Left renal cortex interstitium (tissue), 4 donors: Measurements from ENCODE around the gene ATP10A. TPM values are rescaled to one million over a fixed set of nuclear protein-coding genes. Genes with fewer than 3 reads are reported as not detected.

ENCODE experiments used
- DNase-seq, 4 donors: peaks; one replicate each; pipeline ENCODE4 v3.0.0-alpha.2; 2013; ENCODE audit warnings: low read depth in 4 of 4, low spot score in 2 of 4, missing footprints in 1 of 4
- polyA plus RNA-seq, 4 donors: library from polyadenylated mRNA; unstranded; fragments of 120-200 nt; gene quantifications; one replicate each; pipeline ENCODE4 v1.2.1, GENCODE V29; 2013; ENCODE audit not compliant: insufficient read length in 4 of 4

ATP10A gene
- polyA plus RNA-seq, 4 donors = 3.0 to 5.2 (median 3.9) TPM

DNA sequence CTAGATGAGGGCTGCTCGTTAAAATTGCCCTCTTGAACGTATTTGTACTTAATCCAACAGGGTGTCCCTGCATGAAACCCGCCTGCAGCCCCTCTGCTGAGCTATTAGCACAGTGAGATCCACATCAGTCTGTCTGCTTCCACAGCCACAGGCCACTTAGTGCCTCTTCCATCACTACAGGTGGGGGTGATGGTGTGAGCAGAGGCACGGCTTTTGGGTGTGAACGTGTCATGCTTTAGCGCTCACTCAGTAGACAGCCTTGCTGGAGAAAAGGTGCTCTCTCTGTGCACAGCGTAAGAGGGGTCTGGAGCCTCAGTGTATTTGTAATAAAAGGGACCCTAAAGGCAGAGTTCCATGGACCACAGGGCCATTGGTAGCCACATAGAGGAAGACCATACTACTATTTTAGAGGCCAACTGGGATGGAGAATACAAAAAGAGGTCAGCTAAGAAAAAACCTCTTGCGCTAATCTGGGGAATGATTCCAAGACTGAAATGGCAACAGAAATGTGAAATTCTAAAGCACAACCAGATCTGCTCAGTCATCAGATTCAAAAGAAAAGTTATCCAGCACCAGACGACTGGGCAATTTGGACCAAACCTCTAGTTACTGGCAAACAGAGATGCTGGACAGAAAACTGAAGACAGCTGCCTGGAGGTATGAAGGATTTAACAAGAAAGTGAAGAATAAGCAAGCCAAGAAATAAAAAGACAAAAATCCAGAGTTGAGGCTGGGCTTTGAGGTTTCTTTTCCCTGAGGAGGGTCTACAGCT is 120.2 kb downstream of the ATP10A start:
- DNase-seq = no peak

DNA sequence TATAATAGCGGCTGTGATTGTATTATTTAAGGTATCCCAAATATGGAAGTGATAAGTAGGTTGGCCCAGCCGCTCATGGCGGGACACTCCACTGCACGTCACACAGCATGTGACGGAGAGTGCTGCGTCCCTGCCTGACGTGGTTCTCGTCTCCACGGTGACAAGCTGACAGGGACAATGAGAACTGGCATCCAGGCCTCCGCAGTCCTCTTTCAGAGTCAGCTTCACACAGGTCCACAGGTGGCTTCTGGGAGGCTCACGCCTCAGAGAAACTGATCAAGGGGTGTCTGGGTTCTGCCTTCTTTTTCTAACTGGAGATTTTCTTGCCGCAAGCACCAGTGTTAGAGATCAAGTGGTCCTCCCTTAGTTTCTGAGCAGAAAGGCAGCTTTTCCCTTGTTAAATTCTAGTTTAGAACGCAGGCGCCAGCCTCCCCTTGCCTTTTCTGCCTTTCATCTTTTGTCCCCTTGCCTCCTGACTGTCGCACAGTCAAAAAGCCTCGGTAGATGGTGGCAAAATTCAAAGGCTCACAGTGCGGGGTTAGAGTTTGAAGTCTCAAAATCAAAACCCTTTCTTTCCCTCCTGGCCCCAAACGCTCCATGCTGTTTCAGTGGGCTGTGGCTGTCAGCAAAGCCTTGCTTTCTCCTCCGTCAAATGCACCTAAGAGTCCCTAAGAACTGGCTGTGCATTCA is 120.9 kb downstream of the ATP10A start:
- no peak for DNase-seq

DNA sequence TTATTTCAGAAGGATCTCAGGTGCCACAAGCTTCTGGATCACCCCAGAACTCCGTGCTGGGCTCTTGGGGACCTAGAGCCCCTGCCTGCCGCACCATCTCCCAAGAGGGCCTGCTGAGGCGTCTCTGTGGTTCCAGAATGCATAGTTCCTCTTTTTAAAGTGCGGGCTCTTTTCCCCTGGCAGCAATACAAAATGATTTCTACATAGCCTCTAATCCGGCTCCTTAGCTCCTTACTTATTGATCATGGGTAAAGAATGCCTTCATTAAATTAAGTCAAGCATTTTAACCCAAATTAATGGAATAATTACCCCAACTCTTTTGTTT is 121.9 kb downstream of the ATP10A start:
- no peak for DNase-seq

DNA sequence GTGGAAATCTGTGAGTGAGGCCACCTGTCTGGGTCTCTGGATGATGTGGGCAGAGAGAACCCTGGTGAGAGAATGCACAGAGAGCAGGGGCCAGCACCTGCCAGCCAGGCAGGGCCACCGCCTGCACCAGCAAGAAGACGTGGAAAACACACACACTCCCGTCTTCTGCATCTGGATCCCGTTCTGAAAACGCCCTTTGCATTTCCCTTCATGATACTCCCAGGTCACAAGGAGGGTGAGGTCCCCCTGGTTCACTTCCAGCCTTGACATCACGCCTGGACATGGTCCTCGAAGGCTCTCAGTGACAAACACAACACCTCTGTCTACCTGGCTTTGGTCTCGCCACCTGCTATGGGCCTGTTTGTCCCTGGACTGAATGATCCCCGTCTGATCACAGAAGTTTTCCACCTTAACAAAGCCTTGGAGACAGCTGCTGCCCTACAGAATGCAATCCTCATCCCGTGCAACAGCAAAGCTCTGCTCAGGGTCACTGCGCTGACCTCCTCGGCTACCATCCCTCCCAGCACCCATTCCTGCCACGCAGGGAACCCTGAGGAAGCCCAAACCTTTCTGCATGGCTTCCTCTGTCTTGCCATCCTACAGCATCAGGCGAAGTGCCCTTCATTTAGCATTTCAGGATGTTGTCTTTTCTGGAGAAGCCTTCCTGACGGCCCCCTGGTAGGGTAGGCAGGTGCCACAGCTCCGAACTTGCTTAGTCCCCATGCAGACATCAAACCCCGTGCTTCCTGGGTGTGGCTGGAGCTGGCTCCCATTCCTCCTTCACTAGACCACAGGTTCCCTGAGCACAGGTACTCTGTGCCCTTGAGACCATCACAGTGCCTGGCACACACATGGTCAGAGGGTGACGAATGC is 122.5 kb downstream of the ATP10A start:
- DNase-seq = no peak

DNA sequence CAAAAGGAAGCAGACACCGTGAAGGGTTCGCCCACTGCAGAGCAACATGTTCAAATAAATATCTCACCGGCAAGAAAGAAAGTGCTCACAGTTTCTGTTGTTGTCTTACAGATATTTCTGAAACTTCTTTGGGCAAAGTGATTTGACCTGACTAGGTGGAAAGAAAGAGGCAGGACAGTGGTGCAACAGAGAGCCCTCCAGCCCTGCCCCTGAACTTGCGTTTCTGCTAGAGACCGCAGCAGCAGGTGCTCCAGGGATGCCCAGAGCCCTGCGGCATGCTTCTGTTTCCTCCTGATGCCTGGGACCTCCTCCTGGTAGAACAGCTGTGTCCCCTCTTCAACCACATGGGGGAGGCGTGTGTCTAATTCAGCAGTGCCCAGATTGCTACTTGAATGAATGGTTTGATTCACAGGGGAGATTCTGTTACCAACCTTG is 123.4 kb downstream of the ATP10A start:
- DNase-seq = no peak

DNA sequence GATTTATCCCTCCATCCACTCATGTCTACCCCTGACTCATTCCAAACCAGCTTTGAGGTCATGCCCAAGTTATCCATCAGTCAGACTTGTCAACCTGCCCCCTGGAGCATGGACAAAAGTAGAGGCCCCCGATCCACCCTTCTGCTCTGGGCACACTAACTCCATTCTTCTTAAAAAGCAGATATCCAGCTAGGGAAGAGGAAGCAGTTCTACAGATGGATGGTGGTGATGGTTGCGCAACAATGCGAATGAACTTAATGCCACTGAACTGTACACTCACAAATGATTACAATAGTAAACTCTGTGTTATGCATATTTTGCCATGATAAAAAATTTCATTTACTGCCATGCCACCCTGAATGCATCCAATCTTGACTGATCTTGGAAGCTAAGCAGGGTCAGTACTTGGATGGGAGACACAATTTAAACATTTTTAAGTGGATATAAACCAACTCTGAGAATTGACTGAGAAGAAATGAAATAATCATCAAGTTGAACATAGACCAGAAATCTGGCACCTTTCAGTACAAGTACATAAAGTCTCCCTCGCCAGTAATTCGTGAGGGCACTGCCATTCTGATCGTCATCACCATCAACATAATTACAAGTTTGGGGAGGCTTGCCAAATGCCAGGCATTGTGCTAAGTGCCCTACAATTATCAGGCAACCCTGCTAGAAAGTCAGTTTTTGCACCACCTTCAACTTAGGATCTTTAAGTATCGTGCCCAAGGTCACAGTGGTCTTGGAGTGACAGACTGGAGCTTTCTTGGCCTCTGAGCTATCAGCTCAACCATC is 124.8 kb downstream of the ATP10A start:
- no peak for DNase-seq

DNA sequence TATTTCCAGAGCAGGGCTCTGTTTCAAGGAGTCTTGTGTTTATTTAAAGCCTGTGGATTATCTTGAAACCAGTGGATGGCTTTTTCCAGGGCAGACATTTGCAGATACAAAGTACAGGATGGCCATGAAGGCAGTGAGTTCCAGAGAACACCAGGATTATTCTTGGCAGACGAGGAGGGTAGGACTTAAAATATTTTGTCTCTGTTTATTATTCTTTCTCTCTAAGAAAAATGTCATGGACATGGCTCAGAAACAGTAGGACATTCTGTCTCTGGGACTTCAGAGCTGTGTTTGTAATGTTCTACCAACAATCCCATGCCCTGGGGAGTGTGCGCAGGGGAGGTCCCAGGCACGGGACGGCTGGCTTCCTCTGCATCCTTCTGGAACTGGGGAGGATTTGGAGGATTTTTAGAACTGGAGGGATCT is 125.9 kb downstream of the ATP10A start:
- no peak for DNase-seq

GRCh38 chr15:25736461-25736860 is 126.7 kb downstream of the ATP10A start:
- DNase-seq = no peak

GRCh38 chr15:25735550-25736384 is 127.4 kb downstream of the ATP10A start:
- no peak for DNase-seq

- no peak for DNase-seq
Observed at GRCh38 chr15:25734680-25735355, 128.3 kb downstream of the ATP10A start.

DNA sequence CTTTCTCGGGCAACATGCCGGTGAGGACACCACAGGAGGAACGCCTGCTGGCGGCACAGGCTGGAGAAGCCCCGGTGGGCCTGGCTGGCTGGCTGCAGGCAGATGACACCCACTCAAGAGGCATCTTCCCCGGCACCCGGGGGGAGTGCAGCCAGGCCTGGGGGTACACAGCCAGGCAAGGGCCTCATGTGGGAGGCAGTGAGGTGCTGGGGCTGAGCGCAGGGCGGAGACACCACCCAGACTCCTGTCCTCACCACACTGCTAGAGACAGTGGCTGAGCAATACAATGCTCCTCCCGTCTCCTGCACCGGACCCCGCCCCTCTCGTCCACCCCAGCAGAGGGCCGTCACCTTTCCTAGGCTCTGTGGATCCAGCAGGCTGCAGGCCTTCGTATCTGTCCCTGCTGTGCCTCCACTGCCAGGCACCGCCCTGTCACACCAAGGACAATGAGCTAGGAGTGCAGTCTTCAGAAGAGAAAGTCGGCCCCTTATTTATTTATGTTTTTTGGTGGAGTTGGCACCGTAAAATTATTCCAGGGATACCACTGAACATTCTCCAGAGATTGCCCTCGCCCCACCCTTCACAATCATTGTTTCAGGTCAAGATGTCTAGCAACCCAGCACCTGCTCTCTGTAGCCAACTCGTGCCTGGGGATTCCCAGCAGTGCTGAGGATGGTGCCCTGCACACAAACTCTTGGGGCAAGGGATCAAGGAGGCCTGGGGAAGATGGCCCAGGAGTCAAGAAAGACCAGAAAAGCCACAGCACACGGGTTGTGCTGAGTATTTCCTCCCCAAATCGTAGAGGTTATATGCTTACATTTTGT is 129.1 kb downstream of the ATP10A start:
- DNase-seq = no peak

DNA sequence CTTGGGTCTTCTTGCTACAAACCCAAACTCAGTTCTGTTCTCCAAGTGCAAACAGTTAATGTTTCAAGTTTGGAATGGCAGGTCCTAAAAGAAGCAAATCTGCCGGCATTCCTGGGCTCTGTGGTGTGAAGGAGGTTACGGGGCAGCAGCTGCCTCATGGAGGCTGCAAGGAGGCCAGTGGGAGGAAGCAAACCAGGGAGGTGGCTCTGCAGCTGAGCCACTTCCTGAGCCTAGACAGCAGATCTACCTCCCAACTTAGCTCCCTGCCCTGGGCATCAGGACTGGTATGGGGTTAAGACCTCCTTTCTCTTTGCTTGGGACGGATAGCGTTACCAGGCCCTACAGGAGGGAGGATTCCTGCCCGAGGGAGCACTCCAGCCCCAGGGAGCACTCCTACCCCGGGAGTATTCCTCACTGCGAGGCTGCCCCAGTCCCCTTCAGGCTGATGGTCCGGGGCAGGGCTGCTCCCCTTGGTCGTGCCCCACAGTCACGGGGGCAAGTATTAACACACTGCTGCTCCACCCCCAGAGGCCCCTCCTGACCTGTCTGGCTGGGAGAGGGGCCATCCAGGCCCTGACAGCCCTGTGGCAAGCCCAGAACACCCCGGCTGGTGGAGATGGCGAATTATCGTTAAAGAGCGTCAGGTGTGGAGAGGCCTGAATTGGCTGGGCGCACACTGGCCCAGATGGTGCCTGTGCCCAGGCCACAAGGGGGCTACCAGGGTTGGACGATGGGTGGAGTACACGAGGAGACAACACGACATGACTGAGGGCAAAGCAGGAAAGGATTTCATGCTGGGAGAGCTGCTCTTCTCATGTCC is 129.9 kb downstream of the ATP10A start:
- DNase-seq = no peak

DNA sequence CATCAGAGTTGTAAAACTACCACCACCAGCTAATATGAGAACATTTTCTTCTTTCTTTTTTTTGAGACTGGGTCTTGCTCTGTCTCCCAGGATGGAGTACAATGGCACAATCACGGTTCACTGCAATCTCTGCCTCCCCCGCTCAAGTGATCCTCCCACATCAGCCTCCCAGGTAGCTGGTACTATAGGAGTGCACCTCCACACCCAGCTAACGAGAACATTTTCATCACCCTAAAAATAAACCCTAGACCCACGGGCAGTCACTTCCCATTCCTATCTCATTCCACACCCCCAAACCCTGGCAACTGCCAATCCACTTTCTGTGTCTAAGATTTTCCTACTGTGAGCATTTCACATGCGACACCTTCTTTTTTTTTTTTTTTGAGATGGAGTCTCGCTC is 130.9 kb downstream of the ATP10A start:
- no peak for DNase-seq

DNA sequence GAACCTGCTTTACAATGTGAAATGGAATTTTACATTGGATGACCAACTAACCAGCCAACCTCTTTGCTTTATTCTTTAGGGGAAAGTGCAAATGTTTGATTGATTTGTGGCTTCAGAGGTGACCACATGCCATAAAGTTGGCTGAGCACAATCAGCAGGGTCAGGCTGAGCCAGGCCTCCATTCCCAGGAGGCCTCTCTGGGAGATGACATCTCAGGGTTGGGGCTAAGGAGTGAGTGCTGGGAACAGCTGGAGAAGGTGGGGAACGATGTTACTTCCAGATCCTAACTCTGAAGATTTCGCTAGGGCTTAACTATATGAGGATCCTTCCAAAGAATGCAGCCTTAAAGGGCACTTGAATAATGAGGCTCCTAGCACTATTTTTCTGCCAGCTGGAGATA is 131.7 kb downstream of the ATP10A start:
- DNase-seq = no peak

DNA sequence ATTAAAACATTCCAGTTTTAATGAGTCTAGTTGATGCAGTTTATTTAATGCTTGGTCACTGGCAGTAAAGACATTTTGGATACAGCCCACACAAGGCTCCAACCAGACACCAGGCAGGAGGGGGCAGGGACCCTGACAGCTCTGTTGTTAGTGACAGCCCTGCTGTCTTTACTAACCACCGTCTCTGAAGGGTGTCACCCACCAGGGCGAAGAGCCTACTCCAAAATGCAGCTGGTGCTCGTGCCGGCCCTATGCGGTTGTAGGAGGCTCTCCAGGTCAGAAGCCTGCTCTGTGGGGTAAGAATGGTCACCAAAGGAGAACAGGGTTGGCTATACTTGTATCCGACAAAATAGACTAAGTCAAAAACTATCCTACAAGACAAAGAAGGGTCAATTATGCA is 132.2 kb downstream of the ATP10A start:
- no peak for DNase-seq

- DNase-seq = no peak
Observed at GRCh38 chr15:25728816-25729215, 134.3 kb downstream of the ATP10A start.

DNA sequence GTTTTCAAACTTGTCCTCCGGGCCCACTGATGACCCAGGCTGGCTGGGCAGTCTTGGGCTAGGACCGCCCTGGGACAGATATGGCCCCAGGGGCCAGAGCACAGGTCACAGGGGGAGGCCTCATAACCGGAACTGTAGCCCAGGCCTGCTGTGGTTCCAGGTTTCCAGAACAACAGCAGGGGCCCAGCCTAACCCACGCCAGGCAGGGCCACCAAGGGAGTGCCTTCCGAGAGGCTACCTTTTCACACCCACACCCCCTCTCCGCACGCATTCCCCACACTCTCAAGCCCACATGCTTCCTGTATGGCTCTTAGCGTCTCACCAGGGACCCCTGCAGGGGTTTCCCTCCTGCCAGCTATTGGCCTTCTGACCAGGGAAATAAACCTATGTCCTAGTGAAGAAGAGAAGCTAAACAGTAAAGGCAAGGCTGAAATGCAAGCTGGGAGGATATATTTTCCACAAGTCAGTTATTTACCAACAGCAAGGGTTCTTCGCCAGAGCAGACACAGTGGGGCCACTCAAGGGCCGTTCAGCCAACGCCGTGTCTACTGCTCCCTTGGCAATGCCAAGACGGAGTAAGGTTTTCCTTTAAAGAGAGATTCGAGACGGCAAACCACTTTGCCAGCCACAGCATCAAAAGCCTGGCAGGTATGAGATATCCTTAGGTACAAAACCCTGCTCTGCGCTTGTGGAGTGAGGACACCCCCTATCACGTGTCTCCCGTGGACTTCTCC is 135.1 kb downstream of the ATP10A start:
- no peak for DNase-seq
